GM19351 (cell line): ENCODE measurements around the gene GPR22.

ENCODE experiments used
- ATAC-seq: cut with Tn5 transposase; IDR thresholded peaks from one replicate; pipeline ENCODE4 v1.9.1; 2021; ENCODE audit warnings: mild to moderate bottlenecking, moderate library complexity; ENCODE audit not compliant: unreplicated experiment

The GPR22 gene, protein sequence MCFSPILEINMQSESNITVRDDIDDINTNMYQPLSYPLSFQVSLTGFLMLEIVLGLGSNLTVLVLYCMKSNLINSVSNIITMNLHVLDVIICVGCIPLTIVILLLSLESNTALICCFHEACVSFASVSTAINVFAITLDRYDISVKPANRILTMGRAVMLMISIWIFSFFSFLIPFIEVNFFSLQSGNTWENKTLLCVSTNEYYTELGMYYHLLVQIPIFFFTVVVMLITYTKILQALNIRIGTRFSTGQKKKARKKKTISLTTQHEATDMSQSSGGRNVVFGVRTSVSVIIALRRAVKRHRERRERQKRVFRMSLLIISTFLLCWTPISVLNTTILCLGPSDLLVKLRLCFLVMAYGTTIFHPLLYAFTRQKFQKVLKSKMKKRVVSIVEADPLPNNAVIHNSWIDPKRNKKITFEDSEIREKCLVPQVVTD

DNA sequence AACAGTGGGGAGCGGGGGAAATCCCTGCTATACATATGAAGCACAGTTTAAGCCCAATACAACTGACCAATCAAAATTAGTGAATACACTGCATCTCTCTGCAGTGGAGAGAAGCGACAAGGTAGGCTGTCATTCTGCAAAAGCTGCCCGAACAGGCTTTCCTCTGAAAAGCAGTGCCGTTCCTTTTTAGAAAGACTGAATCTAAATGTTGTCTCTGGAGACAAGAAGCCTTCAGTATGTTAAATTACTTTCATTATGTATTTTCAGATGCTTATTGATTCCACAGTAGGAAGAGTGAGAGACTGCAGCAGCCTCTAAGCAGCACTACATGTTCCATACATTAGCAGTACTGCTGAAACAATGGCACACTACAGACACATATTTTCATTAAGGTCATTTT lies at the start of gene GPR22:
GPR22 (plus strand) TSS at position 129 of the 400 bp plus-strand sequence. CDS start 4,004 bp downstream, outside the sequence.
- no peak for ATAC-seq

DNA sequence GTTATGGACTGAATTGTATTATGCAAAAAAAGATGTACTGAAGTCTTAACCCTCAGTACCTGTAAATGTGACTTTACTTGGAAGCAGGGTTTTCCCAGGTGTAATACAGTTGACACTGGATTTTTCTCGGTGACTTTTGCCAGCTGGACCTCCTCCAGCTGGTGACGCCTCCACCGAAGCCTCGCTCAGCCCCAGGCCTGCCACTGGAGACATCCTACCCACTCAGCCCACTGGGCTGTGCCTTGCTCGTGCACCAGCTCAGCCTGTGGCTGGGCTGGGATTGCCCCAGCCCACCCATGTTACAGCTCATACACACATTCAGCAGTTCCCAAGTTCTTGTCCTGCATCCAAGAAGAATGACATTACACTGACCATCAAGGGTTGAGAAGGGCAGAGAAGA lies 42.4 kb upstream of the GPR22 start:
- no peak for ATAC-seq

DNA sequence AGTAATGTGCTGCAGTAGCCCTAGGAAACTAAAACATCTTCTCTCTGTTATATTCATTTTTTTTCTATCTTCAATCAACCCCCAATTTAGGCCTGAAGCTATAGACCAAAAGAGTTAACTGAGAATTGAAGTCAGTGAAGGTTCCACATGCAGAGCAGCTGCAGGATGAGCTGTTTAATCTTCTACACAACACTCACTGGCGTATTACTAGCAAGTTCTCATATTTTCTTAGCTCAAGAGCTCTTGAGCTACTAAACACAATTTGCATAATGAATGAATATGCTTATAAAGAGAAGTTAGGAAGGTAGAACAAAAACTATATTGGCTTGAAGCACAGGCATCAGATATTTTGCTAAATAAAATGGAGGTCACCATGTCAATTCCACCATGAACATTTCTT lies 41.2 kb upstream of the GPR22 start:
- ATAC-seq = no peak

DNA sequence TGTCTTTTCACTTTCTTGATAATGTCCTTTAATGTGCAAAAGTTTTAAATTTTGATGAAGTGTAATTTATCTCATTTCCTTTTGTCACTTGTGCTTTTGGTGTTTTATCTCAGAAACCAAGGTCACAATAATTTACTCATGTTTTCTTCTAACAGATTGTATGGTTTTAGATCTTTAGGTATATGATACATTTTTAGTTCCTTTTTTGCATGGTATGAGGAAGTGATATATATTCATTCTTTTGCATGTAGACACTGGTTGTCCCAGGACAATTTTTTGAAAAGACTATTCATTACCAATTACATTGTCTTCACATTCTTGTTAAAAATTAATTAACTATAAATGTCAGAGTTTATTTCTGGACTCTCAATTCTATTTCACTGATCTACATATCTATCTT lies 39.8 kb upstream of the GPR22 start:
- no peak for ATAC-seq

DNA sequence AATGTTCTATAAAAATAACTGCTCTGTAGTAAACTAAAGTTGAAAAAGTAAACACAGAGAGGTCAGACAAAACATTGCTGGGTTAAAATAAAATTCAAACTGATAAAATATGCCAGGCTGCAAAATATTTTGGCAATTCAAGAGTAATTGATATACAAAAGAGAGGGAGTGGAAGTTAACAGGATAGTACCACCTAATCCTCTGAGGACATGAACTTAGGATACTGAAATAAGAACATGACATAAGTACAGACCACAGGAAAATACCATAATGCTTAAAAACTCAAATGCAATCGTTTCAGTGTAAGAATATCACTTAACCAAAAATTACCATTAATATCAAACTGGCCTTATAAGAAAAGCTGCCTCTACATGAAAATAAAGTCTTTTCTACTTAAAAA lies 37.6 kb upstream of the GPR22 start:
- ATAC-seq = no peak

DNA sequence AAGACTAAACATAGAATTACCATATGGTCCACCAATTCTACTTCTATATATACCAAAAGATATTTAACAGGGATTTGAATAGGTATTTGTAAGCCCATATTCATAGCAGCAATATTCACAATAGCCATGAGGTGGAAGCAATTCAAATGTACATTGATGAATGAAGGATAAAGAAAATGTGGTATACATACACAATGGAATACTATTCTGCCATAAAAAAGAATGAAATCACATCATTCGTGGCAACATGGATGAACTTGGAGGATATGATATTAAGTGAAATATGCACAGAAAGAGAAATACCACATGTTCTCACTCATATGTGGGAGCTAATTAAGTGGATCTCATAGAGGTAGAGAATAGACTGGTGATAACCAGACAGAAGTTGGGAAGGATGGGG lies 34.1 kb upstream of the GPR22 start:
- ATAC-seq = no peak

DNA sequence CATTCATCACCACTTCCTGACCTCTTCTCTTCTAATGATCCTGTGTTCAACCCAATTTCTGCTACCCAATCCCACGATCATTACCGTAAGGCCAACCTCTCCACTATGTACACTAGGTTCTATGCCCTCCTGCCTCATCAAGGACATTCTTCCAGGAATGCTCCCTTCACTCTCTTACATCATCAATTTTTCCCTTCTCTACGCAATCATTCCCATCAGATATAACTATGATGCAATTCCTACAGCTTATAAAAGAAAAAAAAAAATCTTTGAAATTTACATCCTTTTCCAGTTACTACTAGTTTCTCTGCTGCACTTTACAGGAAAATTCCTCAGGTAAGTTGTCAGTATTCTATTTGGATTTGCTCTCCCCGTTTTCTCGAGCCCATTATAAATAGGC lies 30.8 kb upstream of the GPR22 start:
- ATAC-seq = no peak

DNA sequence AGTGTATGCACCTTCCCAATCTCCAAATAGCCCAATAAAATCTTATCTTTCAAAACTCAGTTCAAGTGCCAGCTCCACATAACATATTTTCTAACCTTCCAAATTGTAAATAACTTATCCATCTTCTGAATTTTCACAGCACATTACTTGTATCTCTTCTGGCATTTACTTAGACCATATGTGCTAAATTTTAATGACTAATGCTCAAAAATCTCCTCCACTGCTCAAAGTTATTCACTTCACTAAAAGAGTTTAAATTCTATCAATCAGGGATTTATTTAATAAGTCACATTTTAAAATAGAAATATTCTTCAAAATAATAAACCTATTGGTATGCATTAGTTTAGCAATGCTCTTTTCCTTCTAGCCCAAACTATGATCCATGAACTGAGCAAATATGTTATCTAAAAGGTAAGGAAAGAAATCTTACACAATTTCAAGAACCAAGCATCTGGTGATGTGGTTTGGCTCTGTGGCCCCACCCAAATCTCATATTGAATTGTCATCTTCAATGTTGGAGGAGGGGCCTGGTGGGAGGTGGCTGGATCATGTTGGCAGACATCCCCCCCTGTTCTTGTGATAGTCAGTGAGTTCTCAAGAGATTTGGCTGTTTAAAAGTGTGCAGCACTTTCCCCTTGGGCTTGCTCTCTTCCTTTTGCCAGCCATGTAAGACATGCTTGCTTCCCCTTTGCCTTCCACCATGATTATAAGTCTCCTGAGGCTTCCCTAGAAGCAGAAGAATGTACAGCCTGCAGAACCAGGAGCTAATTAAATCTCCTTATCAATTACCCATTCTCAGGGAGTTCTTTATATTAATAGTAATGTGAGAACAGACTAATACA lies 28.1 kb upstream of the GPR22 start:
- no peak for ATAC-seq

DNA sequence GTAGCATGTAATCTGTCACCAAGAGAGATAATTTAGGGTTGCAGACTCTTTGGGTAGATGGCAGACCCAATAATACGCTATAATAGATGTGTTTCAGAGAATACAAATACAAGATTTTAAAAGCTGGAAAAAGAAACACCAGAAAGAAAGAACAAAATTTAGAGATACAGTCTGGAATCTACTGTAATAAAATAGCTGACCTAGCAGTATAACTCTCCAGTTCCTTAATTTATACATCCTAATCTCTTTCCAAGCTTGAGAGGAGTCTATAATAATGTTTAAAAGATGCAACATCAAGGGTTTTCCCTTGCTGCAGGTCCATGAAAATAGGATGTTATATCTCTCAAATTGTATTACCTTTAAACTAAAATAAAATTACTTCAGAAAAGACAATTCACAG lies 27.2 kb upstream of the GPR22 start:
- no peak for ATAC-seq

DNA sequence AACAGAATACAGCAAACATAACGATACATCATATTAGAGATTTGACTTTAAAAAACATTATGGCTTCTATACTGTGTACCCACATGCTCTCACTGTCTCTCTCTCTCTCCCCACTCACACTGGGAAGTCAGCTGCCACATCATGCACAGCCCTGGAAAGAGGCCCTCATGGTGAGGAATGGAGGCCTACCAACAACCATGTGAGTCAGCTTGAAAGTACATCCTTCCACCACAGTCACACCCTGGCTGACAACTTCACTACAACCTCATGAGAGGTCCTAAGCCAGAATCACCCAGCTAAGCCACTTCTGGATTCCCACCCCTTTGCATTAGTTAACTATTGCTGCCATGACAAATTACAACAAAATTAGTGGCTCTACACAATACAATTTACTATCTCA lies 23.3 kb upstream of the GPR22 start:
- no peak for ATAC-seq

DNA sequence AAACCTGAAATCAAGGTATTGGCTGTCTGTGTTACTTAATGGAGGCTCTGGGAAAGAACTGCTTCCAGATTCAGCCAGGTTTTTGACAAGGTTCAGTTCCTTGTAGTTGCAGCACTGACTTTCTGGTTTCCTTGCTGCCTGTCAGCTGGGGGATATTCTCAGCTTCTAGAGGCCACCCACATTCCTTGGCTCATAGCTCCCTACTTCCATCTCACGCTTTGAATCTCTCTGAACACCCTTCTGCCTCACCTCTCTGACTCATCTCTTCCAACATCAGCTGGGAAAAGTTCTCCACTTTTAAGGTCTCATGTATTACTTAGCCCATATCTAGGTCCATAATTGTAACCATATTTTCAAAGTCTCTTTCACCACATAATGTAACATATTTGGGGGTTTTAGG lies 22.9 kb upstream of the GPR22 start:
- ATAC-seq = no peak

DNA sequence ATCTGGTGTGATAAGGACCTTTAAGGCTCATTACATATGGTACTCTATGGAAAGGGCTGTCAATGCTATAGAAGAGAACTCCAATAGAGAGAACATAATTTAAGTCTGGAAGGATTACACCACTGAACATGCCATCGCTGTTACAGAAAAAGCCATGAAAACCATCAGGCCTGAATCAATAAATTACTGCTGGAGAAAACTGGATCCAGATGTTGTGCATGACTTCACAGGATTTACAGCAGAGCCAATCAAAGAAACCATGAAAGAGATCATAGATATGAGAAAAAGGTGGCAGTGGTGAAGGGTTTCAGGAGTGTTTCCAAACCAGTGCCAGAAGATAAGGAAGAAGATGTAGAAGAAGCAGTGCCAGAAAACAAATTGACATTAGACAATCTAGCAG lies 18.9 kb upstream of the GPR22 start:
- ATAC-seq = no peak

DNA sequence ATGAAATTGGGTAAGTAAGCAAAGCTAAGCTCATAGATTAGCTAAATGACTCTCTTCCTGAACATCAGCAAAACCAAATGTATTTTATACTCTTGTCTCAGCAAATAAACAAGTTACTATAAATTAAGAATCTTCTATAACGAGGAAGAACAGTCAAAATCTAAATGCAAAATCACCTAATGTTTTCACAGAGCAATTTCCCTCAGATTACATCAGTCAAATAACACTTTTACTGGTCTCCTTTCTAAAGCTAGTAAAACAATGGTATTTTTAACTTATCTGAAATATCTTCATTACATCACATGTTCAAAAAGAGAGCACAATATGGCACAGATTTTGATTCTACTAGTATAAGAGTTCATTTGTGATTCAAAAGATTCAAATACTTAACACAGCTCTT lies 16.5 kb upstream of the GPR22 start:
- ATAC-seq = no peak

DNA sequence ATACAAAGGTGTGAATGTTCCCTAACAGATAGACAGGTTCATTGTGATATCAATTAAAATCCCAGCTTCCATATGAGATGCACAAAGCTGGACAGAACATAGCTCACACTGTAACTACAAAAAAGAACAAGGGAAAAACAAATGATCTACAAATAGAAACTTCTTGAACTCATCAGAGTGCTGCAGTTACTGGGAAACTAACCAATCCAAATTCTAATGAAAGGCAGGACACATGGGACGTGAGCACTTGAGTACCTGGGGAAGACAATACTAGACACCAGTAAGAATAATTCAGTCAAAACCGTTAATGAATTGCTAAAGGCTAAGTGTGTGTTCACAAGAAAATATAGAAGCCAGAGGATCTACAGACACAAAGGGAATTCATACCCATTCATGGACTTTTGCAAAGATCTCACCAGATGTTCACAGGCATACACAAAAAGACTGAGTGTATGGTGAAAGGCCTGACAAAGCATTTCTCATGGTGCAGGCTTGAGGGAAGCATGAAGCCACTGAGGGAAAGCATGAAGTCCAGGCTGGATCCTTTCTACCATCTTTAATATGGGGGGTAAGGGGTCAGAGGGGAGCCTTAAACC lies 7.8 kb upstream of the GPR22 start:
- ATAC-seq = no peak

DNA sequence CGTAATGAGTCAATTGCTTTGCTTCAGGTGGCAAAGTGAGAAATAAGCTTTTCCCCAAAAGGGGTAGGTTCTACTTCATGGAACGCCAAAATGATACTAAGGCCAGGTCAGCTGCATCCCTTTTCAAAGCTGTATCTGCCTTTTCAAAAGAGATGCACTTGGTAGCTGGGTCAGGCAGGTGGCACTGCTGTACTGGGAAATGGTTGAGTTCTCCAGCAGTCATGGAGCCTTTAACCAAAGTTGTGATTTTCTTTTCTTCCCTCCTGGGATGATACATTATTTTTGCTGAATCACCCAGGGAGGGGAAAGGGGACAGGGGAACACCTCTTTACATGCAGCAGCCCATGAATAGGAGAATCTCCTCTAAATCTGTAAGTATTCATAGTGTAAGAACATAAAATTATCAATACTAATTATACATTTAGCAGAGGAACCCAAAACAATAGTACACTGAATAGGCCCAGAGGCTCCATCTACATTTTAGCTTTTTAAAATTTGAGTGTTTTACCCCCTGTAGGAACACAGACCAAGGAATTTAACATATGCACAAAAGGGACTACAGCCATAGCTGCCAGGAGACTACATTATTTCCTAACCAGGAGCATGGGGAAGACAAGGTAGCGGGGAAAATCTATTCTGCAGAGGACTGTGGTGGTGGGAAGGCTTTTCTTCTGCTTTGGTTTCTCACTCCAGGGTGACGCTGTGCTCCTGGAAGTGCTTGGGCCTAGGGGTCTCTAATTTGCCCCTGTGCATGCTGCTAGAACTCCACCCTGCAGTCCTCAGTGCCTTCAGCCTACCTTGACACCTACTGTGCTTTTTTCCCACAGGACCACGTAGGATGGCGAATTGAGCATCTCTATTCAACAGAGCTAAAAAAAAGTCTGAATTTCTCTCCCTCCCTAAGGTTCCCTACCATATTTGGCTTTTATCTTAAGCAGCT lies 6.4 kb upstream of the GPR22 start:
- no peak for ATAC-seq

DNA sequence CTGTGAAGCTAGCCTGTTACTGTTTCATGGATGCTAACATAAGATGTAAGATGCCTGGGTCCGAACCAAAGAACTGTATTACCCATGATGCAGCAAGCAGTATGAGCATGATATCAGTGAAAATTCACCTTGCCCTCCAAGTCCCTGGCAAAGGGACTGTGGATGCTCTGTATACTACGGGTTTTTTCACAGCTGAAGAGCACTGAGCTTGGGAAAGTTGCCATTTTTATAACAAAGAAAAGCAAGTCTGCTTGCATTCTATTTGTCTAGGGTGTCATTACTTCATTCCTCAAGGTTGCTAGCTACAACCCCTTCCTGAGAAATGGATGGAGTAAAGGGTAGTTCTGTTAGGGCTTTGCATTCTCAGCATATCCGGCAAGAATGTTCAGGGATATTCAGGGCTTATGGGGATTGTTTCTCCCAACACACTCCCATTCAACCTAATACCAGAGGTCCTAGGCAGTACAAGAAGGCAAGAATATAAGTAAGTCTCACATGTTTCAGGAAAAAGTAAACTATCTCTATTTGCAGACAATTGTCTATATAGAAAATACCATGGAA lies 5.1 kb upstream of the GPR22 start:
- no peak for ATAC-seq

DNA sequence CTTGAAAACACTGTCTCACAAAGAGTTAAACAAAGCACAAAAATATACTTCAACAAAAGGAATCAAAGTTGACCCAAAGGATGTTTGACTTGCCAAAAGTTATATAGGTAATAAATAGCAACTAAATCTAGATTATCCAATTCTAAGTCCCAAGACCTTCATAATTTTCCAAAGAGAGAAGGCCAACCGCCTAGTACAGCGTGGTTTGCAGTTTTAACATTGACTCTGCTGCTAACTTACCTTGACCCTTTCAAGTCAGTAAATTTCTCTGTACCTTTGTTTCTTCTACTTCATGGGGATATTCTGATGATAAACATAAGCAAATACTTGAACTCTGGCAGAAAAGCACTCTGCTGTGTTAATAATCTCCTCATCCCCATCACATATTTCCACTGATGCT lies 1.9 kb upstream of the GPR22 start:
- ATAC-seq = no peak

DNA sequence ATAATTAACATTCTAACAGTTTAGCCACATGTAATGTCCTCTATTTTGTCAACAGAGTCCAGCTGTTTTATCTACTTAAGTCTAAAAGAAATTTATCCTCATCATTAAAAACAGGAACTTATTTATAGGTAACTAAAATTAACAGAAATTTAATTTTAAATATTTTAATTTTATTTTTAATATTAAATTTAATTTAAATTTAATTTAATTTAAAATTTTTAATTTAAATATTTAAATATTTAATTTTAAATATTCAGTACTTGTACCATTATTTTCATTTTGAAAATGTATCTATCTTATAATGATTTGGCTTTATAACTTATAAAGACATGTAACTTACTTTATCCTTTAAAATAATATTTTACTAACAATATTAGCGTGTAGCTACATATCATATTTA lies 1.0 kb upstream of the GPR22 start:
- ATAC-seq = no peak

DNA sequence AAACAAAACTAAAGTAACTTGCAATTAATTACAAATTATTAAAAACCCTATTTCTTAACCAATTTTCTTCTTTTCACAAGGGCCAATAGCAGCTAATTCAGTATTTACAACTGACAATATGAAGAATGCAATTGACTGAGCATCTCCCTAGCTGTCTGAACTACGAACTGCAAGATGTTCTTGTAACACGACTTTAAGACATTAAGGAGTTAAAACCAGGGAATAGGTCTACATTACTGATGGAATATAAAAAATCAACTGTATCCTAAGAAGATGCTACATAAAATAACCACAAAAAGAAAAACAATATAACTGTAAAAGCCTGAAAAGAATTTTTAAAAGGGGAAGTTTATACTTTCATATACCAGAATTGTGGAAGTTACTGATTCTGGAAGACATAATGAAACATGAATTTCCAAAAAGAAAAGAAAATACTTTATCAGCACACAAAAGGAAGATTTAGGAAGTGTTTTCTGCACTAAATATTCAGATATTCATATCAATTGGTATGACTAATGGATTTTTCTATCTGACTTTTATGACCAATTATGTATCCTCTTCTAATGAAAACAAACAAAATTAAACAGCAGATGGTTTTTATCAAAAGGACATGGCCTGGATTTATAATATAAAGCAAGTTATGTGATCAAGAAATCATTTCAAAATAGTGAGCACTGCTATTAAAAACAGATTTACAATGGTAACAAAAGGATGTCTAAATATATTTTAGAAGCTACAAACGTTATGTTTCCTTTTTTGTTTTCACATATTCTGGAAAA lies 1.6 kb downstream of the GPR22 start:
- no peak for ATAC-seq

DNA sequence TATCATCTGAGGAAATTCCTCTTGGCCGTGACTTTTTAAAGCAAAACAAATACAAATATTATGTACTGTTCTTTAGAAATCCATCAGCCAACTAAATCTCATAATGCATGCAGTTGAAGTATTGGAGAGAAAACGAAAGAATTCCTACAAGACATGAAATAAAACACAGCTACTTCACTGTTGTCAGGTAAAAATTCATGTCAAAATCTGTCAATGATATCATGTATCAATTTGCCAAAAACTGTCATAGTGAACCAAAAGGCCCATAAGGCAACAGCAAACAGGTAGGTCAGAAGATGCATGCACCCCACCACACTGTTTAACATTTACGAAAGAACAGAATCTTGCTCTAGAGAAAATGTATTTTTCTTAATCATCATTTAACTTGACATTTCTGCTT lies 2.3 kb downstream of the GPR22 start:
- no peak for ATAC-seq
